GM12864 (cell line): Measurements from ENCODE around the gene GALR1.

Source experiments
- DNase-seq: peaks from one replicate; pipeline ENCODE4 v3.0.0-alpha.2; 2011; ENCODE audit warnings: low read depth
- H3K4me3 ChIP-seq: 2 replicates; pipeline ENCODE4 v1.5.1; 2011; ENCODE audit warnings: mild to moderate bottlenecking, low read depth, low read length, control low read depth
- CTCF ChIP-seq: IDR thresholded peaks from 2 replicates; pipeline ENCODE4 v1.5.1; 2011; ENCODE audit warnings: low read depth, mild to moderate bottlenecking, moderate library complexity, low read length, control low read depth, inconsistent platforms; ENCODE audit errors: missing control alignments

Gene GALR1

GRCh38 chr18:77304268-77304667, 54.6 kb downstream of the GALR1 start:
- no peak overlapping the region for H3K4me3 ChIP-seq
- DNase-seq = no peak
- TF ChIP-seq CTCF = no peak

DNA sequence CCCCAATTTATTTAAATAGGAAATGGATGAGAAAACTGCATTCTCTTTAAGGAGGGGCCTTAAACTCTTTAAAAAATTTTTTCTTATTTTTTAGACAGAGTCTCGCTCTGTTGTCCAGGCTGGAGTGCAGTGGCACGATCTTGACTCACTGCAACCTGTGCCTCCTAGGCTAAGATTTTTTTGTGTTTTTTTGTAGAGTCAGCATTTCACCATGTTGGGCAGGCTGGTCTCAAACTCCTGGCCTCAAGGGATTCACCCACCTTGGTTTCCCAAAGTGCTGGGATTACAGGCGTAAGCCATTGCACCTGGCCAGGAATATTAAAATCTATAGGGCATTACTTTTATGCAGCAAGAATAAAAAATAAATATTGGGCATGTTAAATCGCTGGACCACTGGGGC, 56.0 kb downstream of the GALR1 start:
- TF ChIP-seq CTCF = no peak
- H3K4me3 ChIP-seq = no peak overlapping the region
- no peak for DNase-seq

- no peak for TF ChIP-seq CTCF
Measured at GRCh38 chr18:77308216-77308615, 58.6 kb downstream of the GALR1 start.

GRCh38 chr18:77314511-77314910, 64.9 kb downstream of the GALR1 start:
- no peak overlapping the region for H3K4me3 ChIP-seq
- no peak for DNase-seq
- TF ChIP-seq CTCF = no peak

More at GRCh38 chr18:77308216-77308615, 58.6 kb downstream of the GALR1 start:
- no peak overlapping the region for H3K4me3 ChIP-seq
- DNase-seq = no peak

GRCh38 chr18:77314952-77315351, 65.3 kb downstream of the GALR1 start:
- H3K4me3 ChIP-seq = no peak overlapping the region
- DNase-seq = no peak
- TF ChIP-seq CTCF = no peak

- no peak for TF ChIP-seq CTCF
- no peak for DNase-seq
- H3K4me3 ChIP-seq = no peak overlapping the region
Measured at GRCh38 chr18:77316008-77316407, 66.4 kb downstream of the GALR1 start.

DNA sequence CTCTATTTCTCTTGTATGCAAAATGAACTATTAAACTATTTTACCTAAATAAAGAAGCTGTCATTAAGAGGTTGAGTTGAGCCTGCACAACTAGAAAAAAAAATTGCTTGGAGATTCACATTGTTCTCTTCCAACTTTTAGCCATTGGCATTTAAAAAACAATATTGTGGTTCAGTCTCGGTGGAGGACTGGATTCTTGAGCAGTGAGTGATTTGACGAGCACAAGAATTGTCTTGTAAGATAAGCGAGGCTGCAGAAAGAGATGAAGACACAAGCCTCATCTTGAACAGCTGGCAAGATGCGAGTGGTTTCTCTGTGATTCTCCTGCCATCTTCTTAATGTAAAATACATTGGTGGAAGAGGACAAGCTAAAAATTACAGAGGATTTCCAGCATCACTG, 67.0 kb downstream of the GALR1 start:
- no peak for TF ChIP-seq CTCF
- DNase-seq = no peak

More for the DNA sequence above, 67.0 kb downstream of the GALR1 start:
- H3K4me3 ChIP-seq = no peak overlapping the region
